ENCODE results near the gene CCT2.

Gene CCT2

GRCh38 chr12:69641546-69641945 lies 56.3 kb downstream of the CCT2 start:
- DNase-seq (ENCODE audit: low read depth, low spot score), result no peak

DNA sequence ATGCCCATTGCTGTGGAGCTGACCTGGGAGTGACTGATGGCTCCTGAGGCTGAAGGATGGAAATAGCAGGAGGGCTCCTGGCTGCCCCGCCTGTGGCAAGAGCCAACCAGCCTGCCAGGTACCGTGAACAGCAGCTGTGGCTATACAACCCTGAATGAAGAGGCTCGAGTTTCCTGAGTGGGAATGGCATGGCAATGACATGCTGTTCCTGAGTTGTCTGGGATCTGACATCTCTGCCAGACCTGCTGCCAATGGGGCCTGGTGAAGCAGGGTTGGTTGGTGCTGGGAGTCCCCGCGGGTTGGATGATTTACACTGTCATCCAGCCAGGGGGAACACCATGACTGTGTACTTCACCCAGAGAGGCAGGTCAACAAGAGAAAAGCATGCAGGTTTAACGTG lies 57.3 kb downstream of the CCT2 start:
- DNase-seq (ENCODE audit: low read depth, low spot score), result no peak

DNA sequence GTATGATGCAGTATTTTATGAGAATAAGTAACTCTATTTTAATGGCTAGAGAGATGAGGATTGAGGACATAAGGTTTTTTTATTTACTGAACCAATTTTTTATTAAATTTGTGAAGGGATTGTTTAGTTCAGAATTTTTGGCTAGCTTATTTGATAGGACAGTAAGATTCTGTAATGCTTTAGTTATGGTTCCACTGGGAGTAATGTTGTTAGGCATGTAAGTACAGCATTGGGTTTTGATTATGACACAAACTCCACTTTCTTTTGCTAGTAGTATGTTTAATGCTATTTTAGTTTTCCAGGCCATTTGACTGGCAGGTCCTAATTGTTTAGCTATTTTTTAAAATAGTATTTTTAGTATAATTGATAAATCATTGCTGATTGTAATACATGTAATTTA lies 59.3 kb downstream of the CCT2 start:
- no peak for DNase-seq (ENCODE audit: low read depth, low spot score)

DNA sequence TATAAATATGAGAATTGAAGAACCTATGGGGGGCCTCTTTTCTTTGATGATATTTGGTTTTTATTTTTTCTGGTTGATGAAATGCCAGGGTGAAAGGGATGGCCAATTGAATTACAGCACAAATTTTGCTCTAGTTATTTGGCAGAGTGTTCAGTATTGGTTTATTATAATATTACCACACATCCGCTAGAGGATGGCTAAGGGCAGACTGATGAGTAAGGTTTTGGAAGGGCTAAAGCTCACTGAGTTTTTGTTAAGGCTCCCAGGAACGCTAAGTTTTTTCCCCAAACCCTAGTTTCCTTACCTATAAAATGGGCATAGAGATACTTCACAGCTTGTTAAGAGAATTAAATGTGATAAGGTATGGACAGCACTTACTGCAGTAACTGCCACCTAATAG lies 59.8 kb downstream of the CCT2 start:
- DNase-seq (ENCODE audit: low read depth, low spot score), result no peak

DNA sequence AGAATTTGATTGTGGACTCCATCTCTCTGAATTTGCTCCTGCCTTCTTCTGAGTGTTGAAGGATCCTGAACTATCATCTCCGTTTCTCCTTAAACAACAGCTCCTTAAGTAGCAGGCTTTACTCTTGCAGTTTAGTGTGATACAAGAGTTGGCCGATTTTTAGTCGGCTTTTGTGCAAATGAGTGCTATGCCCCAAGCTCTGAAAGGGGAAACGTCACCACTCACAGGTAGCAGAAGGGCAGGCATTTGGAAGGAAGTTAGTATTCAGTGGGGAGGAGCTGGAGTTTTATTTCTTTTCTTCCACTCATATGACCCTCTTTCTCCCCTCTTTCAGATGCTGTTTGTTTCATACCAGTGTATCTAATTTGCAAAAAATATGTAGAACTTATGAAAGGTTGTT lies 61.9 kb downstream of the CCT2 start:
- DNase-seq (ENCODE audit: low read depth, low spot score), result no peak

- DNase-seq (ENCODE audit: low read depth, low spot score), result no peak
Measured at GRCh38 chr12:69648476-69648875, 63.2 kb downstream of the CCT2 start.

- DNase-seq (ENCODE audit: low read depth, low spot score), result no peak
Measured at GRCh38 chr12:69649529-69649928, 64.3 kb downstream of the CCT2 start.

All from activated CD4-positive, CD25-positive, alpha-beta regulatory T cell treated with anti-CD3 and anti-CD28 coated beads, Interleukin-2, amount 50 U/mL, for 16 hours (primary cell).